ENCODE measurements around the gene DHDH. TPM values are rescaled to one million over a fixed set of nuclear protein-coding genes. Genes with fewer than 3 reads are reported as not detected.
"Not testable (repeated sequence)": the region's sequence is repeated elsewhere in the genome, so short reads cannot be mapped to it uniquely, and the experiment has no call there.

DHDH gene
- 1 to 10 TPM; 4.2 to 4.5 TPM for total RNA-seq

DNA sequence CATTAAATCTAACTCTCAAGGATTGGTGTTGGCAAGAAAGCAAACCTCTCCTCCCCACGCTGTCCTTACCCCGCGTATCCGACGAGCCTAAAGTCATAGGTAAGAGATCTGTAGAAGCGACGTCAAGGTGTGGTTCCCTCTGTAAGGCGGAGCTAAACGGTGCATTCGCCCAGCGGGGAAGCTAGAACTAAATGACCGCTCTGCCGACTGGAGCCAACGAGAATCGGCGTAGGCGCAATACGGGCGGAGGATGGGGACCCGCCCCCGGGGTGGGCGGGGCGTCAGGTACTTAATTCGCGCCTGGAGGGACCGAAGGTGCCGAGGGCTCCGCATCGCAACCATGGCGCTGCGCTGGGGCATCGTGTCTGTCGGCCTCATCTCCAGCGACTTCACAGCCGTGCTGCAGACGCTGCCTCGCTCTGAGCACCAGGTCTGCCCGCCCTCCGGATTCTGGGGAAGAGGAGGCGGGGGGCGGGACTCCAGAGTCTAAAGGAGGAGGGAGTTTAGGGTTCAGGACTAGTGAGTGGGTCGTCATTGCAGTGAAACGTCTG, at the start of gene DHDH:
Gene DHDH, plus strand, starts transcription at position 318 of the 551 bp plus-strand sequence. Its CDS starts 23 bp downstream, at position 341.
- no peaks in the 10 kb centered on the region for H3K9me3 Mint-ChIP-seq
- H3K4me1 Mint-ChIP-seq (ENCODE audit: low read depth) = peaks cover 7% of the 10 kb centered on the region
- CTCF ChIA-PET = interaction anchor here (0.6 to 1.6 kb wide), 4 partner anchors 18 to 60 kb away, joined by 3 to 8 read pairs (median 4); partner anchors contain the start of genes GYS1 and RUVBL2
- H3K27ac Mint-ChIP-seq = peak within 1 kb of the TSS; percentile 4
- no peaks in the 10 kb centered on the region for H3K36me3 Mint-ChIP-seq (ENCODE audit: low read depth)
- peak; percentile 91 for DNase-seq
- H3K27me3 Mint-ChIP-seq (ENCODE audit: low read depth) = no peaks in the 10 kb centered on the region
- H3K4me3 Mint-ChIP-seq = peak within 1 kb of the TSS; percentile 83
- intact Hi-C loops (cut with micrococcal nuclease) = loop anchor here (2.0 kb wide), 3 partner anchors 31 to 61 kb away; partner anchors contain the start of genes FTL, NUCB1 and PPP1R15A

- intact Hi-C loops (cut with micrococcal nuclease) = no loop called here
- Mint-ChIP-seq H3K9me3 (no peaks in the 10 kb centered on the region), H3K4me3 (no peak overlapping the region), H3K27ac (no peak overlapping the region), H3K27me3 (ENCODE audit: low read depth) (no peaks in the 10 kb centered on the region), H3K36me3 (ENCODE audit: low read depth) (peaks cover 2% of the 10 kb centered on the region), H3K4me1 (ENCODE audit: low read depth) (peaks cover under 1% of the 10 kb centered on the region)
- DNase-seq = no peak
- CTCF ChIA-PET = no interaction called here
These were observed 49.8 kb upstream of the DHDH start for GRCh38 chr19:48883726-48884125.

- Mint-ChIP-seq H3K36me3 (ENCODE audit: low read depth) (no peaks in the 10 kb centered on the region), H3K27ac (no peak overlapping the region), H3K9me3 (no peaks in the 10 kb centered on the region), H3K27me3 (ENCODE audit: low read depth) (peaks cover 10% of the 10 kb centered on the region), H3K4me3 (no peak overlapping the region), H3K4me1 (ENCODE audit: low read depth) (no peaks in the 10 kb centered on the region)
- CTCF ChIA-PET = no interaction called here
- DNase-seq = no peak
- intact Hi-C loops (cut with micrococcal nuclease) = no loop called here
These were observed 45.5 kb upstream of the DHDH start for GRCh38 chr19:48887861-48888612.

GRCh38 chr19:48889496-48889895, 44.0 kb upstream of the DHDH start:
- H3K4me1 Mint-ChIP-seq (ENCODE audit: low read depth); H3K36me3 Mint-ChIP-seq (ENCODE audit: low read depth); H3K9me3 Mint-ChIP-seq; H3K4me3 Mint-ChIP-seq; DNase-seq; H3K27ac Mint-ChIP-seq; intact Hi-C loops (cut with micrococcal nuclease): not testable (repeated sequence)
- CTCF ChIA-PET = interaction anchor here (0.5 kb wide), 1 partner anchor 309 kb away, joined by 4 read pairs; no protein-coding TSS in a partner anchor
- peaks cover 12% of the 10 kb centered on the region for H3K27me3 Mint-ChIP-seq (ENCODE audit: low read depth)

GRCh38 chr19:48890551-48890950, 42.9 kb upstream of the DHDH start:
- DNase-seq = no peak
- no peak overlapping the region for H3K27ac Mint-ChIP-seq

GRCh38 chr19:48895226-48895625, 38.3 kb upstream of the DHDH start:
- CTCF ChIA-PET = interaction anchor here (1.0 kb wide), 1 partner anchor 58 kb away, joined by 4 read pairs; no protein-coding TSS in a partner anchor
- Mint-ChIP-seq H3K4me3 (peak overlapping the region; percentile 54), H3K4me1 (ENCODE audit: low read depth) (peaks cover 26% of the 10 kb centered on the region), H3K36me3 (ENCODE audit: low read depth) (peaks cover 1% of the 10 kb centered on the region), H3K27ac (no peak overlapping the region), H3K27me3 (ENCODE audit: low read depth) (peaks cover 22% of the 10 kb centered on the region), H3K9me3 (no peaks in the 10 kb centered on the region)
- DNase-seq = no peak
- intact Hi-C loops (cut with micrococcal nuclease) = no loop called here

More at GRCh38 chr19:48890551-48890950, 42.9 kb upstream of the DHDH start:
- H3K36me3 Mint-ChIP-seq (ENCODE audit: low read depth) = no peaks in the 10 kb centered on the region
- H3K9me3 Mint-ChIP-seq = no peaks in the 10 kb centered on the region
- H3K4me1 Mint-ChIP-seq (ENCODE audit: low read depth) = peaks cover 10% of the 10 kb centered on the region
- CTCF ChIA-PET = interaction anchor here (0.7 kb wide), 1 partner anchor 54 kb away, joined by 3 read pairs; the partner anchor contains the start of gene HSD17B14
- H3K27me3 Mint-ChIP-seq (ENCODE audit: low read depth) = peaks cover 18% of the 10 kb centered on the region
- no peak overlapping the region for H3K4me3 Mint-ChIP-seq
- intact Hi-C loops (cut with micrococcal nuclease) = no loop called here

GRCh38 chr19:48896191-48896720, 37.2 kb upstream of the DHDH start:
- H3K27ac Mint-ChIP-seq = no peak overlapping the region
- H3K4me1 Mint-ChIP-seq (ENCODE audit: low read depth) = peaks cover 31% of the 10 kb centered on the region
- CTCF ChIA-PET = no interaction called here
- peaks cover 9% of the 10 kb centered on the region for H3K36me3 Mint-ChIP-seq (ENCODE audit: low read depth)
- peaks cover 22% of the 10 kb centered on the region for H3K27me3 Mint-ChIP-seq (ENCODE audit: low read depth)
- intact Hi-C loops (cut with micrococcal nuclease) = no loop called here
- H3K9me3 Mint-ChIP-seq = no peaks in the 10 kb centered on the region
- DNase-seq = peak; percentile 61
- peak overlapping the region; percentile 54 for H3K4me3 Mint-ChIP-seq

GRCh38 chr19:48897181-48897580, 36.3 kb upstream of the DHDH start:
- Mint-ChIP-seq H3K9me3 (no peaks in the 10 kb centered on the region), H3K27me3 (ENCODE audit: low read depth) (peaks cover 17% of the 10 kb centered on the region), H3K27ac (no peak overlapping the region), H3K4me1 (ENCODE audit: low read depth) (peaks cover 38% of the 10 kb centered on the region), H3K36me3 (ENCODE audit: low read depth) (peaks cover 16% of the 10 kb centered on the region), H3K4me3 (no peak overlapping the region)
- no peak for DNase-seq
- intact Hi-C loops (cut with micrococcal nuclease) = no loop called here
- CTCF ChIA-PET = interaction anchor here (0.6 to 0.7 kb wide), 2 partner anchors 56 to 73 kb away, joined by 3 to 4 read pairs; no protein-coding TSS in a partner anchor

GRCh38 chr19:48899386-48899749, 34.1 kb upstream of the DHDH start:
- peaks cover 43% of the 10 kb centered on the region for H3K4me1 Mint-ChIP-seq (ENCODE audit: low read depth)

GRCh38 chr19:48899781-48900476, 33.6 kb upstream of the DHDH start, which contains the start of gene NUCB1:
Gene NUCB1 (plus strand): TSS chr19:48900312. CDS start chr19:48900797, 485 bp downstream.
- Mint-ChIP-seq H3K9me3 (no peaks in the 10 kb centered on the region), H3K4me1 (ENCODE audit: low read depth) (peaks cover 38% of the 10 kb centered on the region), H3K4me3 (peak within 1 kb of the TSS; percentile 97), H3K27me3 (ENCODE audit: low read depth) (peaks cover 5% of the 10 kb centered on the region), H3K27ac (peak within 1 kb of the TSS; percentile 96), H3K36me3 (ENCODE audit: low read depth) (peaks cover 29% of the 10 kb centered on the region)
- intact Hi-C loops (cut with micrococcal nuclease) = loop anchor here (1.0 to 2.0 kb wide), 8 partner anchors 25 to 186 kb away; partner anchors contain the start of genes BAX, DHDH, FTL and GYS1
- CTCF ChIA-PET = interaction anchor here (1.0 to 1.7 kb wide), 5 partner anchors 54 to 254 kb away, joined by 3 to 6 read pairs (median 4); partner anchors contain the start of genes BAX, CA11, GYS1 and RUVBL2
- DNase-seq = peak; percentile 100

More at GRCh38 chr19:48899386-48899749, 34.1 kb upstream of the DHDH start:
- H3K27ac Mint-ChIP-seq = peak overlapping the region; percentile 96
- peak overlapping the region; percentile 97 for H3K4me3 Mint-ChIP-seq
- DNase-seq; H3K9me3 Mint-ChIP-seq; intact Hi-C loops (cut with micrococcal nuclease); H3K27me3 Mint-ChIP-seq (ENCODE audit: low read depth): not testable (repeated sequence)
- CTCF ChIA-PET = interaction anchor here (1.0 to 1.7 kb wide), 5 partner anchors 55 to 254 kb away, joined by 3 to 6 read pairs (median 4); partner anchors contain the start of genes BAX, CA11, GYS1 and RUVBL2
- H3K36me3 Mint-ChIP-seq (ENCODE audit: low read depth) = peaks cover 25% of the 10 kb centered on the region

DNA sequence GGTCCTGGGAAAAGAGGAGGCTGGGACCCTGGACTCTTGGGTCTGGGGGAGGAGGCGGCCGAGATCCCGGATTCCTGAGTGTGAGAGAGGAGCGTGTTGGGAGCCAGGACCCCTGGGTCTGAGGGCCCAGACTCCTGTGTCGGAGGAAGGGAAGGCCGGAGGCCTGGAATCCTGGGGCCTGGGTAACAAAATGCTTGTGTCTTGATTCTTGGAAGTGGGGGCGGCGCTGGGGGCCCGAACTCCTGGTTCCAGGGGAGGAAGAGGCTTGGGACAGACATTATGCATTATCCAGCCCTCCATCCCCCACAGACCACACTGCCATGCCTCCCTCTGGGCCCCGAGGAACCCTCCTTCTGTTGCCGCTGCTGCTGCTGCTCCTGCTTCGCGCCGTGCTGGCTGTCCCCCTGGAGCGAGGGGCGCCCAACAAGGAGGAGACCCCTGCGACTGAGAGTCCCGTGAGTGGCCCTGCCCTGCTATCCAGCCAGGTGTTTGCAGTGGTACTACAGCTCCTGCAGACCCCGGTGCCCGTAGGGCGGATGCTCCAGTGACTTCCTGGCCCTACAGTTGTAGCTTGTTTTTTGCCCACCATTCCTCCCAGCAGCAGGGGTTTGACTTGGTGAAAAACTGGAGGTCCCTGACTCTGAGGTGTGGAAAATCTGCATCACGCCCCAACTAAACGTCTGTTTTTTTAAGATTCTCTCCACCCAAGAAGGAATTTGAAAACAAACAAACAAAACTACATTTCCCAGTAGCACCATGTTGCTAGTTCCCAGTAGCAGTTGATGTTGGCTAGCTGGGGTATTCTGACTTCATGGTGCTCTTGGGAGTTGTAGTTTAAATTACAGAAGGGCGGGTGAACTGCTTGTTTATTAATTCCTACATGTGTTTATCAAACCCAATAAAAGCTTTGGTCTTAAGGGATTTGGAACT, 32.8 kb upstream of the DHDH start:
- CTCF ChIA-PET = interaction anchor here (0.6 to 1.7 kb wide), 7 partner anchors 54 to 255 kb away, joined by 3 to 6 read pairs (median 4); partner anchors contain the start of genes BAX, CA11, GYS1 and RUVBL2
- H3K4me1 Mint-ChIP-seq (ENCODE audit: low read depth) = peaks cover 30% of the 10 kb centered on the region
- peak; percentile 29 for DNase-seq
- H3K36me3 Mint-ChIP-seq (ENCODE audit: low read depth) = peaks cover 36% of the 10 kb centered on the region
- no peaks in the 10 kb centered on the region for H3K9me3 Mint-ChIP-seq
- H3K27ac Mint-ChIP-seq = peak overlapping the region; percentile 96
- intact Hi-C loops (cut with micrococcal nuclease) = loop anchor here (1.0 to 2.0 kb wide), 8 partner anchors 25 to 186 kb away; partner anchors contain the start of genes BAX, DHDH, FTL and GYS1
- H3K4me3 Mint-ChIP-seq = peak overlapping the region; percentile 97
- peaks cover 2% of the 10 kb centered on the region for H3K27me3 Mint-ChIP-seq (ENCODE audit: low read depth)

All from activated naive CD4-positive, alpha-beta T cell treated with anti-CD3 and anti-CD28 coated beads for 36 hours (primary cell).